AG10803 (cell line): ENCODE data around the gene KRABD2.
"Not testable (repeated sequence)": the region's sequence is repeated elsewhere in the genome, so short reads cannot be mapped to it uniquely, and the experiment has no call there.

Experiments used
- DNase-seq: peaks from one replicate; pipeline ENCODE4 v3.0.0; 2010; ENCODE audit warnings: low read depth
- H3K4me3 ChIP-seq: 2 replicates; pipeline ENCODE4 v1.5.1; 2011; ENCODE audit warnings: mild to moderate bottlenecking, low read length, control low read depth
- TF ChIP-seq, protein P1 (sequence below): conservative IDR thresholded peaks from 2 replicates; pipeline ENCODE4 v1.5.1; 2011; ENCODE audit warnings: mild to moderate bottlenecking, low read length, control low read depth, inconsistent platforms

KRABD2 gene

DNA sequence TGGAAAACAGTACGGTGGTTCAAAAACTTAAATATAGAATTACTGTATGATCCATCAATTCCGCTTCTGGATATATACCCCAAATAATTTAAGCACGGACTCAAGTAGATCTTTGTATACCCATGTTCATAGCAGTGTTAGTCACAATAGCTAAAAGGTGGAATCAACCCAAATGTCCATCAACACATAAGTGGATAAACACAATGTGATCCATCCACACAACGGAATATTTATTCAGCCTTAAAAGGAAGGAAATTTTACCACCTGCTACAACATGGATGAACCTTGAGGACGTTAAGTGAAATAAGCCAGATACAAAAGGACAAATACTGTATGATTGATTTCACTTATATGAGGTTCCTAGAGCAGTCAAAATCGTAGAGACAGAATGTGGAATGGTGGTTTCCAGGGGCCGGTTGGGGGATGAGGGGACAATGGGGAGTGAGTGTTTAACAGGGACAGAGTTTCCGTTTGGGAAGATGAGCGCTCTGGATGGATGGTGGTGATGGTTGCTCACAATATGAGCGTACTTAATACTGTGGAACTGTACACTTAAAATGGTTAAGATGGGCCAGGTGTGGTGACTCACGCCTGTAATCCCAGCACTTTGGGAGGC, 26.5 kb upstream of the KRABD2 start:
- DNase-seq = no peak
- TF ChIP-seq, protein P1, sequence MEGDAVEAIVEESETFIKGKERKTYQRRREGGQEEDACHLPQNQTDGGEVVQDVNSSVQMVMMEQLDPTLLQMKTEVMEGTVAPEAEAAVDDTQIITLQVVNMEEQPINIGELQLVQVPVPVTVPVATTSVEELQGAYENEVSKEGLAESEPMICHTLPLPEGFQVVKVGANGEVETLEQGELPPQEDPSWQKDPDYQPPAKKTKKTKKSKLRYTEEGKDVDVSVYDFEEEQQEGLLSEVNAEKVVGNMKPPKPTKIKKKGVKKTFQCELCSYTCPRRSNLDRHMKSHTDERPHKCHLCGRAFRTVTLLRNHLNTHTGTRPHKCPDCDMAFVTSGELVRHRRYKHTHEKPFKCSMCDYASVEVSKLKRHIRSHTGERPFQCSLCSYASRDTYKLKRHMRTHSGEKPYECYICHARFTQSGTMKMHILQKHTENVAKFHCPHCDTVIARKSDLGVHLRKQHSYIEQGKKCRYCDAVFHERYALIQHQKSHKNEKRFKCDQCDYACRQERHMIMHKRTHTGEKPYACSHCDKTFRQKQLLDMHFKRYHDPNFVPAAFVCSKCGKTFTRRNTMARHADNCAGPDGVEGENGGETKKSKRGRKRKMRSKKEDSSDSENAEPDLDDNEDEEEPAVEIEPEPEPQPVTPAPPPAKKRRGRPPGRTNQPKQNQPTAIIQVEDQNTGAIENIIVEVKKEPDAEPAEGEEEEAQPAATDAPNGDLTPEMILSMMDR = no peak
- no peak overlapping the region for H3K4me3 ChIP-seq

DNA sequence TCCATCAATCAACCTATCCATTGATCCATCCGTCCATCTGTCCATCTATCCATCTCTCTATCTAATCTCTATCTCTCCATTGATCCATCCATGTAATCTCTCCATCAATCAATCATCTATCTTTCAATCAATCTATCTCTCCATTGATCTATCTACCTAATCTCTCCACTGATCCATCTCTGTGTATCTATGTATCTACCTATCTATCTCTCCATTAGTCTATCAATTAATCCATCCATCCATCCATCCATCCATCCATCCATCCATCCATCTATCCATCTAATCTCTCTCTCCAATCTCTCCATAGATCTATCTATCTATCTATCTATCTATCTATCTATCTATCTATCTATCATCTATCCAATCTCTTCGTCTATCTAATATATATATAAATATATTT, 24.6 kb upstream of the KRABD2 start:
- no peak overlapping the region for H3K4me3 ChIP-seq
- DNase-seq = no peak
- TF ChIP-seq, protein P1 = no peak

GRCh38 chr17:8398980-8399379, 22.5 kb upstream of the KRABD2 start:
- H3K4me3 ChIP-seq = no peak overlapping the region
- DNase-seq = no peak
- TF ChIP-seq, protein P1 = no peak

- TF ChIP-seq, protein P1 = no peak
- no peak for DNase-seq
- H3K4me3 ChIP-seq = no peak within 1 kb of the TSS
Observed at GRCh38 chr17:8397636-8398035, 21.1 kb upstream of the KRABD2 start, which contains the start of gene RNF222. RNF222 (minus strand) TSS chr17:8397827; CDS start chr17:8393461, 4,366 bp downstream.

DNA sequence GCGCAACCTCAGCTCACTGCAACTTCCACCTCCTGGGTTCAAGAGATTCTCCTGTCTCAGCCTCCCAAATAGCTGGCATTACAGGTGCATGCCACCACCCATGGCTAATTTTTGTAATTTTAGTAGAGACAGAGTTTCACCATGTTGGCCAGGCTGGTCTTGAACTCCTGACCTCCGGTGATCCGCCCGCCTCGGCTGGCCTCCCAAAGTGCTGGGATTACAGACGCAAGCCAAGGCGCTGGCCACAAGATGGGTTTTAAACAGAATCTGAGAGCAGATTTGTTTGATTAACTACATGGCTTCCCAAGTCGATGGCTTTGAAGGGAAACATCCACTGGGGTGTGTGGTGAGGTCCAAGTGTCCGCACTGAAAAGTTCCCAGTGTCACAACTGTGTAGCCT, 18.0 kb upstream of the KRABD2 start:
- DNase-seq, H3K4me3 ChIP-seq: not testable (repeated sequence)

- TF ChIP-seq, protein P1 = no peak
- no peak overlapping the region for H3K4me3 ChIP-seq
- DNase-seq = no peak
Observed at GRCh38 chr17:8393470-8394231, 17.1 kb upstream of the KRABD2 start.

- TF ChIP-seq, protein P1 = no peak
- no peak for DNase-seq
- no peak overlapping the region for H3K4me3 ChIP-seq
Observed at GRCh38 chr17:8392674-8393469, 16.4 kb upstream of the KRABD2 start.
